HG03439 (cell line): Measurements from ENCODE around the gene KY.

Experiments used
- ATAC-seq: cut with Tn5 transposase; IDR thresholded peaks from one replicate; pipeline ENCODE4 v1.9.1; 2021; ENCODE audit warnings: mild to moderate bottlenecking, moderate library complexity; ENCODE audit not compliant: unreplicated experiment

The KY gene

DNA sequence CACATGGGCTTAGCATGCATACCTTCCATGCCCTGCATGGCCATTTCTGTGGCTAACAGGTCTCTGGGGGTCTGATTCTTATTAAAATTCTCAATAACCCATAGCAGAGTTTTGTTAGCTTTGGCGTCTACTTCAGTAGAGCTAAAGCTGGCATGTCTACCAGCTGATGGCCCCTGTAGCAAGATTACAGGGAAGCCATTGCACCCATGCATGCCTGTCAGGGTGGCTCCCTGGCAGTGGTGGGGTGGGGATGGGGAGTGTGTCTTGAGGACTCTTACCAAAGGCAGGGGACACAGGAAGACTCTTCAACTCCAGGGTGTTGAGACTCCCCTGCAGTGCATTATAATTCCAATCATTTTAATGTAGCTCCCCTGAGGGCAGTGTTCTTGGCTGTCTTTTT lies 4.7 kb downstream of the KY start:
- no peak for ATAC-seq

DNA sequence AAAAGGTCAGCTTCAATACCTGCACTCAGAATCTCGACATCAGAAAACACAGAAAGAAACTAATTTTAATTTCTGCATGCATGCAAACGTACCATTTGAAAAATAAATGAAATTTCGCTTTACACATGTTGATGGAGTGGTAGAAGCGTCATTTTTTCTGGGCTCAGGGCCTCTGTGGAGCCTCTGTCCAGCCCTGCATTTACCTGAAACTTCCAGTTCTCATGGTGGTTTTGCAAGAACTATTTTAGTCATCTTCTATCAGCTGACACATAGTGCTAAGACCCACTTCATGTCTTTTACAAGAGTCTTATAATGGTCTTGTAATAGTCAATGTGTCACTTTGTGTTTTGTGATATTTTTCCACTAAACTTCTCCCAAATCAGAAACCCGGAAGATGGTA lies 5.3 kb downstream of the KY start:
- no peak for ATAC-seq

DNA sequence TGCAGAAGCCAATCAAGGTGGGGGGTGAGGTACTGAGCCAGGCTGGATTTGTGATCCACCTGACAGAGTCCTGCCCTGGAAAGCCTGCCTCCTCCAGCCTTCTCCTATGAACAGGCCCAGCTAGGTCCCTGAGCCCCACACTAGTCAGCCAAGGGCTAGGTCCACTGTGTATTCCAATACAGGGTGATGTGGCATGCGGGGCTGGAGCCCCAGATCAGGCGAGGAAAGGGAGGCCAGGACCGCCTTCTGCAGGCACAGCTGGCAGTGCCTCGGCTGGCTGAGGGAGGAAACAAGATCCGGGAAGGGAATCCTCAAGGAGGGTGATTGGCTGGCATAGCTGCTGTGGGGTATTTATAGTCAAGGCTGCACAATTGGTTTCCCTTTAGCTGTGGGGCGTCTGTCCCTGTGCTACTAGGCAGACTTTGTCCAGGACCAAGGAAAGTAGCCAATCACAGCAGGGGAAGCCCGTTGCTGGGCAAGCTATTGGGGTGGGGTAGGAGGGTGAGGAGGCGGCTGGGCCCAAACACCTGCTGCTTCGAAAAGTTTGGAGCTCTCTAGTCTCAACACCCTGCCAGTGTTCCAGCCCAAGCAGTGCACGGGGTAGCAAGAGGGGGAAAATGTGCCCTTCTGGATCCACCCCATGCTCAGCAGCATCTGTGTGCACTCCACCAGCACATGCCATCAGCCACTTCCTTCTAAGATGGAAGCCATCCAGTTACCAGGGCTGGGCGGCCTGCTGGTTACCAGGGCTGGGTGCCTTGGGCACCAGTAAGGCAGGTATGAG lies 5.9 kb downstream of the KY start:
- no peak for ATAC-seq

DNA sequence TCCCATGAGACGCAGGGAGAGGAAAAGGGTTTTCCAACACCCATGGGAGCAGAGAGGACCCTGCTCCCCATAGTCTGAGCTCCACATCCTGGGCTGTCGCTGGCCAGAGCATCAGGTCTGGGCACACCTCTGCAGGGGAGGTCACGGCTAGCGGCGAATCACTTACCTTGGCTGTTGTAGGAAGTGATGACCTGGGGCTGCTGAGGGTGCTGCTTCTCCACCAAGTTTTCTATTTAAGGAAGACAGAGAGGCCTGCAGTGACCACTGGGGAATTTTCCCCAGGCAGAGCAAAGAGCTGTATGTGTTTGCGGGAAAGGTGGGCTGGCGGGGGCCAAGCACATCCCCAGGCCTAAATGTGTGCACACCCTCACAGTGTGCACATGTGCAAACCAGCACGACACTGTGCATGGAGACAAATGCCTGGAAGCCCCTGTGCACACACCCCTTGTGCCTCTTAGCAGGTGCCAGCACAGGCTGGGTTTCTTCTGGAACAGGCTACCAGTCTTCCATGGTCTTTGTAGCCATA lies 7.6 kb downstream of the KY start:
- ATAC-seq: no peak

DNA sequence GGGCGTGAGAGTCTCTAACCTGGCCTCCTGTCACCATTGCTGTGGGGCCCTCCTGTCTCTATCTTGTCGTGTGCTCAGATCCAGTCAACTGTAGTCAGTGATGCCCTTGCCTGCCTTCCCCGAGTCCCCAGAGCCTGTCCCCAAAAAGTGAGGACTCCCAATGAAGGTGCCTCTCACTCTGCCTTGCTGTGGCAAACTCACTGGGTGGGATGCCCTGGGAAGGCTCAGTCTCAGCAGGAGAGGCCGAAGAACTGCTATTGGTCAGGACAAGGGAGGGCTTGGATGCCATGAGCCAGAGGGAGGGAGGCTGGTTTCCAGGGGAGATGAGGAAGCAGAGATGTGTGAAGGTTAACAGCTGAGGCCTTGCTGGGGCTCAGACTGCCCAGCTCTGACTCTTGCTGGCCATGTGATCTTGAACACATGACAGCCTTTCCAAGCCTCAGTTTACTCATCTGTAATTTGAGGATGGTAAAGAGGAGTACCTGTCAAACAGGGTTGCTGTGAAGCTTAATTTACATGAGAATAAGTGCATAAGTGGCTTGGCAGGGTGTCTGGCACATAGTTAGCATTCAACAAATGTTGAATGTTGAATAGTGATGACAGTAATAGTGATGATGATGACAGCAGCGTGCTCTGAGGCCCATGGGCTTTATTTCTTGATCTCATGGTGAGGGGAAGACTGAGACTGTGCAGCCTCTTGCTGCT lies 8.2 kb downstream of the KY start:
- no peak for ATAC-seq

DNA sequence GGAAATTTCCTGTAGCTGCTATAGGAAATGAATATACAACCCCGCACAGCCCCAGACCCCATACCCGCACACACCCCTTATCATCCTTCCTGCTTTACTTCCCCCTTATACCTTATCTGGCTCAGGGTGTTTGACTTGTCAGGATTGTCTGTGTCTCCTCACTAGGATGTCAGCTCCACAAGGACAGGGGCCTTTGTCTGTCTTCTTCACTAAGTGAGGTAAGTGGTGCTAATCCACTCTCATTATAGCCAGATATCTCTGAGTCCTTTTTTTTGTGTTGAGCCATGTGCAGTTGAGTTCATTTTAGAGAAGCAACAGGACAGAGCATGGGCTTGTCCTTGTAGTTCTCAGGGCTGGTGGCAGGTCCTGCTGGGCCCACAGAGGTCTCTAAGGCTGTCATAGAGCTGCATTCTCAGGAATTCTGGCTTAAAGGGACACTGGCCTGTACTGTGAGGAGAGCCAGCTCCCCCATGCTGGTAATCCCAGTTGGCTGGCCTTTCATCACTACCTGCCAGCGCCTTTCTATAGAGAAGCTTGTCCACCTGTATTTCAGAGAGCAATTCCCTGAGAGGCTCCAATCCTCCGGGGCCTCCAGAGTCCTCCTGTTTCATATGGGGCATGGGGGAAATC lies 9.0 kb downstream of the KY start:
- no peak for ATAC-seq

DNA sequence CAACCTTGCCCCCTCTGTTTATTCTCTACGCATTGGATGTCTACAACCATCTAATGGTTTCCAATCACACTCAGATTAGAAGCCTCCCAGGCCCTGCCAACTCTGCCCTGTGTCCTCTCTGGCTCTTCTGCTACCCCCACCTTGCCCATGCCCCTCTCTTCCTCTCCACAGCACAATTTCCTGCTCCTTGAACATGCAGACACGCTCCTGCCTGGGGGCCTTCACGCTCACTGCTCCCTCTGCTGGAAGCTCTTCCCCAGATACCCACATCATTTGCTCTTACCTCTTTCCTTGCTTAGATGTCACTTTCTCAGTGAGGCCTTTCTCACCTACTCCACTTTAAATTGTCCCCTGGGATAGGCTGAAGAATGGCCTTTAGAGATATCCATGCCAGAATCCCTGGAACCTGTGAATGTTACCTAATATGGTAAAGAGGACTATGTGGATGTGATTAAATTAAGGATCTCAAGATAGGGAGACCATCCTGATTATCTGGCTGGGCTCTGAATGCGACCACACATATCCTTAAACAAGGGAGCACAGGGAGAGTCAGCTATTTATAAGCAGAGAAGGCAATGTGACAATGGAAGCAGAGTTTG lies 9.9 kb downstream of the KY start:
- no peak for ATAC-seq

DNA sequence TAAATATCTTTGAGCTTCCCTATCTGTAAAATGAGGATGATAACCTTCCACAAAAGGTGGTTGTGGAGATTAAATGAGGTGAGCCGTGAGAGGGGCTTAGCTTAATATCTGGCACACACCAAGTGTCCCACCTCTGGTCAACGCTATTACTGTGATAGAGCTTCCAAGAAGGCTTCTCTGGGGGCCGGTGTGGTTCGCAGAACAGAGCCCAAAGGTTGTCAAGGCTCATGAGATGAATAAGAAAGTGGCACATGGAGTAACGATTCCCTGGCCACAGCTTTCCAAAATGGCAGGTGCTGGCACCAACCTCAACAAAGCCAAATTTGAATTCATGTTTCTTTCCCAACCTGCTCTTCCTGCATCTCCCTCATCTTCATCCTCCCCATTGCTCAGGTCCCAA lies 10.4 kb downstream of the KY start:
- no peak for ATAC-seq

DNA sequence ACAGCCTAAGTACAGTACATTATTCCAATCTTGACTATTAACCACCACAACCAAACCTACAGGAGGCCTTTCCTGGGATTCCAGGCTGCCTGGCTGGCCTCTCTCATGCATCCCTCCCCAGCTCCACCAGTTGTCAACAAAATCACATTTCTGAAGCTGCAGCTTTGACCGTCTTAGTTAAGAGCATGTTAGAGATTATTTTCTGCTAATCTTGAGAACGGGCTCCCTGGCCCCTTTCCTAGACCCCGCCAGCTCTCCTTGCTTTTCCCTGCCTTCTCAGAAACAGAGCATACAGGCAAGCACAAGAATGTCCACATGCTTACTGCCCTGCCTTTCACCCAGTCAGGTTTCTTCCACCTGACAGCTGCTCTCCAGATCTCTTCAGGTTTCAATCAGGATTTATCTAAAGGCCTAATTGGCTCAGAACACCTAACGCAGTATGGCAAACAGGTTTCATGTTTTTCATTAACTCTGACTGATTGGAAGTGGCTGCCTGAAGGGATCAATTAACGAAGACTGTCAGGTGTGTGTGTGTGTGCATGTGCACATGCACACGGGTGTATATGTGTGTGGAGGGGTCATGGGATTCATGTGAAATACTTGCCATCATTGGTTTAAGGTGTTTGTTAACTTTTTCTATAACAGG lies 12.3 kb downstream of the KY start:
- ATAC-seq: no peak

DNA sequence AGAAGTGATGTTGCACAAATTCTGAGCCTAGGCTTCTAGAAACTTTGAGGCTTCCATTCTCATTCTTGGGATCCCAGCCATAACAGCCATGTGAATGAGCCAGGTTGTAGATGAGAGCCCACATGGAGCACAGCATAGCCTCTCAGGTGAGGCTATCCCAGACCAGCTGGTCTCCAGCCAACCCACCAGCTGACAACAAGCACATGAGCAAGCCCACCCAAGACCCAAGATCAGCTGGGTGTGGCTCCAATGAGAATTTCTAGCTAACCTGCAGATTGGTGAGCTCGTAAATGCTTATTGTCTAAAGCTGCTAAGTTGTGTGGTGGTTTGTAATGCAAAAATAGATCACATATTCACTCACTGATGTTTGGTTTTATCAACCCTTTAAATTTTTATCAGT lies 14.4 kb downstream of the KY start:
- no peak for ATAC-seq

DNA sequence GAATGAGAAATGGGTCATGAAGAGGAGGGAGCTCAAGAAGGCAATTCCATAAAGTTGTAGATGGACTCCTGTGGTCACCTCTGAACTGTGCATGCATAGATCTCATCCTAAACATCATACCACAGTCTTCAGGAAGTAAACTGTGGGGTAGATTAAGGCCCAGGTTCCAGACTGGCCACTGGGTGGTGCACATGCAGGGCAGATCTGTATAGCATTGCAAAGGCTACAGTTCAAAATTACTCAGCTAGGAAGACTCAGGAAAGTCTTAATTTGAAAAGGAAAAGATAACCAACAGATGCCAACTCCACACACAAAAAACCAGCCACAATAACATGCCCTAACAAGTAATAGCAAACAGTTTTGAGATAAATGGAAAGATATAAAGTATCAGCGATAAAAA lies 20.3 kb downstream of the KY start:
- no peak for ATAC-seq

DNA sequence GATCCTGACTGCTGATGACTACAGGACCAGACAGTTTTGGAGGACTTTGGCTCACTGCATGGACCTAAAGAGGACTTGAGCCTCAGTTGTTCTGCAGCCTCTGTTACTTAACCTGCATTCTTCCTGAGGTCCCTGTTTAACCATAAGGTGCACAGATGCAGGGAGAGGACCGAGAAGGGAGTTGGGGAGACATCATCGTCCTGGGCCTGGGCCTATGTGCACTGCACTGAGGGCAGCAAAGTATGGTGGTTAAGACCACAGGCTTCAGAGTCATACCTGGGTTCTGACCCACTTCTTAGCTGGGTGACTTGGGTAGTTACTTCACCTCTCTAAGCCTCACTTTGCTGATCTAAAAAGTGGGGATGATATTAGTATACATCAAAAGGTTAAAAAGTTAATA lies 21.9 kb downstream of the KY start:
- ATAC-seq: no peak

DNA sequence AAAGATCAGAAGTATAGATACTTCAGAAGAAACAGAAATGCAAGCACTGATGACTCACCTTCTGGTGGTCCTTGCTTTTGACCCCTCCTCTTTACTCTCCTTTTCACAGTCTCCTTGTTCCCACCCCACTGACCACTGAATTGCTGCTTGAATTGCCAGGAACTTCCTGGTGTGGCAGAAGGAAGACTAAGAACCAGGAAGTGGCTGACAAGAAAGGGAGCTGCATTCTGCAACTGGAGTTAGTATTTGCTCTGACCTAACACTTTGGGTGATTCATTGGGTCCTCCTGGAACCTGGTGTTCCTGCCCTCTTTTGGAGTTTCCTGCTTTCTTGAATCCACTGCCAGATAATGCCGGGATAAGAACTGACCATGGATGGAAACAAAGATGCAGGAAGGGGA lies 23.0 kb downstream of the KY start:
- ATAC-seq: no peak

DNA sequence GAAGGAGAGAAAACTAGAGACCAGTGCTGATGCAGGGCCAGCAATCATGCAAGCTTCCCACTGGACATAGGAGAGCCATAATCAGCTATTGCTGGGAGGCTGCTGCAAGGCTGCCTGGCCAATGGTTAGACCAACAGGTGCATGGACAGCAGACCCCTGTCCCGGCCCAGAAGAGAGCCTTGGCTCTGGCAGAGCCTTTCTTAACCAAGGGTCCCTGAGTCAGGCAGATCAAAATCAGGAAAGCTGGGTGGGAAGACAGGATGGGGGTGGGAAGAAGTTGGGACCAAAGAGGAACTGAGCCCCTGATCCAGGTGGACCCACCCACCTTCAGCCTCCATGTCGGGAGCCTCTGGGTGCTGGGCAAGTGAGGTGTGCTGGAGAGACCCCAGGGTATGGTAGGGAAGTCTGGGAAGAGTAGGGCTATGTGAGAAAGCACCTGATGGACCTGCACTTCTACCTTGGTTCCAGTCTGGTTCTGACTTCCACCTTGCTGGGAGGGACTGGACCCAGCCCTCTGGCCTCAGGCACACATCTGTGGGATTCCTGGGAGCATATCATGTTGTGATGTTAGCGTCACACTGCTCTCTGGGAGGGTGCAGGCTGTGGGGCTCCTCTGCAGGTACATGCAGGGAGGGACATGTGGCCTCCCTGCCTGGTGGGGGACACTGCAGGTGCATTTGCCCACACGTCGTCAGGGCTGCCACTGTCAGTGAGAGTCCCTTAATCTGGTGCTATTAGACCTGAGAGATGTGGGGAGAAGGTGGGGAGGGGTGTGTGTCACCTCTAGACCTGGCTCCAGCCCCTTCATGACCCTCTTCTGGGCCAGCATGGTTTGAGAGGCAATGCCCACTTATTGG lies 24.7 kb downstream of the KY start:
- ATAC-seq: no peak

DNA sequence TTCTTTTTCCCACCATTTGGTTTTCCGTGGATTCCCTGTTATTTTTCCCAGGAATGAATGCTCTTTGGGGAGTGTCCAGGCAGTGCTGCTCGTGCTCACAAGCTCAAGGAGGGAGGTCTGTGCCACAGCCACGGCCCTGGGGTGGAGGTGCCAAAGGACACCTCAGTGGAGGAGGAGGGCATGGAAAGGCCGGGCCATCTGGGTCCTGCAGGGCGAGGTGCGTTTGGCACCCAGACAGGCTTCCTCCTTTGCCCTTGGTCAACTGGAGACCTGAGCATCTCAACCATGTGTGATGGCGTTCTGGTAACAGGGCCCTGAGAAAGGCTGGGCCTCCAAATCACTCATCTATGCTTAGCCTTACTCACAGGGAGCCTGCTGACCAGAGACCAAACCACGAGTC lies 25.4 kb downstream of the KY start:
- ATAC-seq: no peak

DNA sequence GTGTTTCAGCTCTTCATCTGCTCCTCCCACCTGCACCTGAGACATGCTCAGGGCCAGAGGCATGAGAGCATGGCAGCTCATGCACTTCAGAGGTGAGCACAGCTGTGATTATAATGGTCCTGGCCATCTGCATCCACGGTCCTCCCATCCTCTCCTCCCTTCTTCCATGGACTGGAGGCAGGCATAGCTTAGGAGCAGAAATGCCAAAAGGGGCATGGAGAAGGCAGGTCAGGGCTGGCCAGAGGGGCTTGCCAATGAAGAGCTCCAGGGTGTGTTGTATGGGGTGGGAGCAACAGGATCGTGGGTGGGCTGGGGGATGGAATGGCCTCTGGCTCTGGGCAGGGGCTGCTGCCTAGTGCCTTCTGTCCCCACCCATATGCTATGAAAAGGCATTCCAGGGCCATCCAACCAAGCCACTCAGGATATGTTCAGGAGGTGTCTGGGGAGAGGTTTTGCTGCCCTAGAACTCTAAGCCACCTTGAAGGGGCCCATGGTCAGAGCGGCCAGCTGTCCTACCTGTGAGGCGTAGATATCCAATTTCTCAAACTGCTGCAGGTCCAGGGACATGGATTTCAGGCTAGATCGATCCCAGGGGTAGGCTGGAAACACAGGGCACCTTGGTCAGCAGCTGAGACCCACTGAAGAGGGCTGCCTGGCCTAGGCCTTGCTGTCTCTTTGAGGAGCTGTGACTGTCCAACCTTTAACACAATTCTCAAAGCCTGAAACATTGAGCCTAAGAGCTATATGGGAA lies 26.1 kb downstream of the KY start:
- no peak for ATAC-seq

DNA sequence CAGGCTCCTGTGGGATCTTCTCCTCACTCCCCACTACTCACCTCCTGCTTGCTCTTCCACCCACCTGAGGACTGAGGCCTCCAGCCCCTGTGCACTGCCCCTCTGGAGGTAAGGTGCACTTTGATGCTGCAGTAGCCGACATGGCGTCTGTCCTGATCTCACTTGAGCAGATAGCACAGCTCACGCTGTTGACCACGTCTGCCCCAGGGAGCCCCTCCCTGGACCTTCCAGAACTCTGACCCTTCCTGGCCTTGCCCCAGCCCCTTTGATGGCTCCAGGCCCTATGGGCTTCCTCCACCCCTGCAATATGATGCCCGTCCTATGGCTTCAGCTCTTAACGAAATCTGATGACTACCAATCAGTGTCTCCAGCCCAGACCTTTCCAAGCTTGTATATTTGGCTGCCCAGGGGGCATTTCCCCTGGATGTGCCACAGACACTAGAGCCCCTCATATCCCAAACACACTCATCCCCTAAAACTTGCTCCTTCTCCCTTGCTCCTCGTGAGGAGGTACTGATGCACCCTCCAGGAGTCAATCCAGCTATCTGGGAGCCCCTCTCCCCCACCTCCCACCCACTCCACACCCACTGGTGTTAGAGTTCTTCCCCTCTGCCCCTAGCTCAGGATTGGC lies 27.1 kb downstream of the KY start:
- no peak for ATAC-seq

DNA sequence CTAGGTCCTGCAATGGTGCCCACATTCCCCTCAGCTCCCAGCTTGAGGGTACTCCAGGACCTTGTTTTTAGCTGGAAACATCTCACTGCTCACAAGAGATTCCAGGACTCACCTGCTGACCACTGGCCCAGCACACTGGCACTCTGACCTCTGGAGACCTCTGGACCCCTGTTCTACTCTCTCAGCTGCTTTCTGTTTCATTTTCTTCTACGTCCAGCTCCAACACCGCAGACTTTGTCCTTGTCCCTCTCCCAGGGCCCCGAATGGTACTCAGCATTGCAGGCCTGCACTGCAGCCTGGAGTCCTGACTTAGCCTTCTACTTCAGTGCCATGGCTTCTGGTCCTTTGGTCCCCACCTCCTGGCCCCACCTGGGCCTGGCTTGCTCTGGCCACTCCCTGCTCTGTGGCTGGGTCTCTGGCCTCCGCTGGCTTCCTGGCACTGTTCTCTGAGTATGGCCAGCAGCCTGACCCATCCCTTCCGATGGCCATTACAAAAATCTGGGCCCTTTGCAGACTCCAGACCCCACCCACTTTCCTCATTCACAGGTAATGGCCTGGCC lies 27.9 kb downstream of the KY start:
- ATAC-seq: no peak

DNA sequence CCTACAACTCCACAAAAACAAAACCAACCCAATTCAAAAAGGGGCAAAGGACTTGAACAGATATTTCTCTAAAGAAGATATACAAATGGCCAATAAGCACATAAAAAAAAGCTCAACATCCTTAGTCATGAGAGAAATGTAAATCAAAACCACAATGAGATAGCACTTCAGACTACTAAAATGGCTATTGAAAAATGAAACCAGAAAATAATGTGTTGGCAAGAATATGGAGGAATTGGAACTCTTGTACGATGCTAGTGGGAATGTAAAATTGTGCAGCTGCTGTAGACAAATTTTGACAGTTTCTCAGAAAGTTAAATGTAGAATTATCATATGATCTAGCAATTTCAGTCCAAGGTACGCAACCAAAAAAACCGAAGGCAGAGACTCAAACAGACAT lies 29.0 kb downstream of the KY start:
- ATAC-seq: no peak
